H9 (cell line): ENCODE results near the gene MAL. TPM values are rescaled to one million over a fixed set of nuclear protein-coding genes. Genes with fewer than 3 reads are reported as not detected.

Experiments used
- DNase-seq: peaks from one replicate; pipeline ENCODE4 v3.0.0-alpha.2; 2017
- H2AFZ ChIP-seq: one replicate; pipeline ENCODE4 v1.6.1; 2013; ENCODE audit warnings: mild to moderate bottlenecking, low read length, control low read depth, moderate library complexity
- H2AK5ac ChIP-seq: 2 replicates; pipeline ENCODE4 v1.6.1; 2013; ENCODE audit warnings: low read length, control low read depth, mixed read lengths; ENCODE audit not compliant: insufficient read length
- H2BK120ac ChIP-seq: one replicate; pipeline ENCODE4 v1.6.1; 2013; ENCODE audit warnings: low read depth, mild to moderate bottlenecking, low read length, control low read depth, inconsistent platforms; ENCODE audit not compliant: poor library complexity, severe bottlenecking
- H2BK12ac ChIP-seq: 2 replicates; pipeline ENCODE4 v1.6.1; 2013; ENCODE audit warnings: low read length, control low read depth, mixed read lengths, low read depth; ENCODE audit not compliant: insufficient read length
- H2BK15ac ChIP-seq: 2 replicates; pipeline ENCODE4 v1.6.1; 2013; ENCODE audit warnings: low read depth, low read length, control low read depth
- H2BK20ac ChIP-seq: one replicate; pipeline ENCODE4 v1.6.1; 2013; ENCODE audit warnings: low read depth, mild to moderate bottlenecking, low read length, control low read depth, inconsistent platforms; ENCODE audit not compliant: poor library complexity, severe bottlenecking
- H2BK5ac ChIP-seq: 2 replicates; pipeline ENCODE4 v1.6.1; 2013; ENCODE audit warnings: low read length, control low read depth, mixed read lengths; ENCODE audit not compliant: insufficient read length
- H3K14ac ChIP-seq: 2 replicates; pipeline ENCODE4 v1.6.1; 2013; ENCODE audit warnings: low read length, control low read depth; ENCODE audit not compliant: insufficient read depth
- H3K18ac ChIP-seq: 2 replicates; pipeline ENCODE4 v1.6.1; 2013; ENCODE audit warnings: low read depth, mild to moderate bottlenecking, mixed read lengths, low read length, control low read depth; ENCODE audit not compliant: insufficient read length
- H3K23ac ChIP-seq: 2 replicates; pipeline ENCODE4 v1.6.1; 2013; ENCODE audit warnings: low read length, control low read depth, mixed read lengths, low read depth; ENCODE audit not compliant: insufficient read length
- H3K23me2 ChIP-seq: 2 replicates; pipeline ENCODE4 v1.6.1; 2013; ENCODE audit warnings: low read depth, mild to moderate bottlenecking, mixed read lengths, low read length, control low read depth; ENCODE audit not compliant: insufficient read length, poor library complexity, severe bottlenecking
- H3K27ac ChIP-seq: 2 replicates; pipeline ENCODE4 v1.5.1; 2013; ENCODE audit warnings: low read length, control low read depth, mixed read lengths, low read depth; ENCODE audit not compliant: insufficient read length
- H3K27me3 ChIP-seq: 2 replicates; pipeline ENCODE4 v1.6.1; 2013; ENCODE audit warnings: low read length, control low read depth, inconsistent platforms; ENCODE audit not compliant: insufficient read depth
- H3K4ac ChIP-seq: 2 replicates; pipeline ENCODE4 v1.6.1; 2013; ENCODE audit warnings: low read depth, mild to moderate bottlenecking, control low read depth, inconsistent platforms, low read length, moderate library complexity
- H3K4me1 ChIP-seq: 2 replicates; pipeline ENCODE4 v1.6.1; 2013; ENCODE audit warnings: low read length, control low read depth, inconsistent platforms; ENCODE audit not compliant: insufficient read depth
- H3K4me2 ChIP-seq: 2 replicates; pipeline ENCODE4 v1.6.1; 2013; ENCODE audit warnings: low read length, control low read depth, mixed read lengths; ENCODE audit not compliant: insufficient read length, insufficient read depth
- H3K56ac ChIP-seq: 2 replicates; pipeline ENCODE4 v1.6.1; 2013; ENCODE audit warnings: low read depth, mild to moderate bottlenecking, mixed read lengths, low read length, control low read depth; ENCODE audit not compliant: insufficient read length
- H3K79me1 ChIP-seq: 2 replicates; pipeline ENCODE4 v1.6.1; 2013; ENCODE audit warnings: low read depth, mild to moderate bottlenecking, moderate library complexity, low read length, control low read depth, inconsistent platforms; ENCODE audit not compliant: insufficient read depth, poor library complexity, severe bottlenecking
- H3K79me2 ChIP-seq: 2 replicates; pipeline ENCODE4 v1.6.1; 2013; ENCODE audit warnings: low read length, control low read depth, inconsistent platforms; ENCODE audit not compliant: insufficient read depth
- H3K9ac ChIP-seq: 2 replicates; pipeline ENCODE4 v1.6.1; 2013; ENCODE audit warnings: low read length, control low read depth, mixed read lengths; ENCODE audit not compliant: insufficient read length; ENCODE audit errors: extremely low read depth
- H3K9me3 ChIP-seq: one replicate; pipeline ENCODE4 v1.6.1; 2013; ENCODE audit warnings: low read depth, low read length, inconsistent platforms; ENCODE audit not compliant: control insufficient read depth
- H3T11ph ChIP-seq: one replicate; pipeline ENCODE4 v1.6.1; 2013; ENCODE audit warnings: mild to moderate bottlenecking, low read length, control low read depth, inconsistent platforms
- H4K20me1 ChIP-seq: one replicate; pipeline ENCODE4 v1.6.1; 2013; ENCODE audit not compliant: control insufficient read depth, insufficient read length, insufficient read depth
- H4K5ac ChIP-seq: 2 replicates; pipeline ENCODE4 v1.6.1; 2013; ENCODE audit warnings: low read depth, mild to moderate bottlenecking, mixed read lengths, low read length, control low read depth; ENCODE audit not compliant: insufficient read length
- H4K8ac ChIP-seq: replicated peaks from 2 replicates; pipeline ENCODE4 v1.6.1; 2013; ENCODE audit warnings: low read length, control low read depth, mixed read lengths, low read depth; ENCODE audit not compliant: insufficient read length
- H4K91ac ChIP-seq: 2 replicates; pipeline ENCODE4 v1.6.1; 2013; ENCODE audit warnings: low read depth, mild to moderate bottlenecking, moderate library complexity, mixed read lengths, low read length, control low read depth; ENCODE audit not compliant: insufficient read length
- H3K27ac Mint-ChIP-seq, 3 experiments: 2 replicates in 2 of 3; 3 replicates in 1 of 3; pipeline ENCODE4 v1.8.0; 2020 to 2021; ENCODE audit warnings: mixed read lengths in 3 of 3, mild to moderate bottlenecking in 1 of 3, moderate library complexity in 1 of 3
- H3K27me3 Mint-ChIP-seq: 2 replicates; pipeline ENCODE4 v1.8.0; 2021; ENCODE audit warnings: low read depth, mild to moderate bottlenecking, moderate library complexity, mixed read lengths
- H3K36me3 Mint-ChIP-seq, 3 experiments: 2 replicates in 2 of 3; 3 replicates in 1 of 3; pipeline ENCODE4 v1.8.0; 2020 to 2021; ENCODE audit warnings: low read depth in 3 of 3, mixed read lengths in 3 of 3; ENCODE audit not compliant: insufficient read depth in 1 of 3
- H3K4me1 Mint-ChIP-seq, 2 experiments: 2 replicates each; pipeline ENCODE4 v1.8.0; 2020; ENCODE audit warnings: mixed read lengths in 2 of 2
- H3K4me3 Mint-ChIP-seq, 2 experiments: 2 replicates in 1 of 2; 3 replicates in 1 of 2; pipeline ENCODE4 v1.8.0; 2020 to 2021; ENCODE audit warnings: mild to moderate bottlenecking in 2 of 2, mixed read lengths in 2 of 2, moderate library complexity in 1 of 2
- H3K9me3 Mint-ChIP-seq, 2 experiments: 2 replicates in 1 of 2; 3 replicates in 1 of 2; pipeline ENCODE4 v1.8.0; 2020; ENCODE audit warnings: mild to moderate bottlenecking in 2 of 2, mixed read lengths in 2 of 2, moderate library complexity in 1 of 2
- WGBS: extraction: QIAGEN DNeasy Blood & Tissue Kit; methylation state at CpG from one replicate; pipeline ENCODE4 v1.1.7; 2013; ENCODE audit warnings: missing lambda C conversion rate, low lambda C conversion rate, mixed read lengths; ENCODE audit not compliant: insufficient read length; ENCODE audit errors: extremely low coverage; 5-methylcytosine and 5-hydroxymethylcytosine counted together
- total RNA-seq: library from RNA; stranded (reverse); gene quantifications from 2 replicates; pipeline ENCODE4 v1.2.1, GENCODE V29; 2021
- TF ChIP-seq, protein P1 (sequence below): fragments of 200-600 bp; sonication (generic); conservative IDR thresholded peaks from 3 replicates; pipeline ENCODE4 v1.8.0; 2021; ENCODE audit warnings: antibody characterized with exemption, mild to moderate bottlenecking

The MAL gene
- total RNA-seq, 1 experiment from 2014 or later: not detected

DNA sequence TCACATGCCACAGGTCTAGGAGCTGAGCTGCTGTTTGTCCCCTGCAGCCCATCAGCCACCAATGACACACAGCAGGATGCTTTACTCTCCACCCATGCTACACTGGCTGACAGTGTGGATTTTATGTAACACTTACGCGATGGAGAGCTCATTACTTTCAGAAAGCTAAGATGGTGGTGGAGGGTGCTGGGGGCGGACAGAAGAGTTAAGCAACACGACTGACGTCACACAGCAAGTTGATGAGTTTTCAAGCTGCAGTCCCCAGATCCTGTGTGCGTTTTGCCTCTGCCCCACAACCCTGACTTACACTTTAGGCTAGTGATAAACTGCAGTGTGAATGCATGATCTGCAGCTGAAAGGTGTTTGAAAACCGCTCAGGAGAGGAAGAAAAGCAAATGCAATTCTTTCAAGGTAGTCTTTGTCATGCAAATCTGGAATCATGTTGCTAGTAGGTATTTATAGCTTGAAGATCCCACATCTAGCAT, 53.7 kb downstream of the MAL start:
- Histone ChIP-seq H3K4me1 (peaks cover 3% of the 10 kb centered on the region; the same call in 1 of the 2 replicates), H2AK5ac (no peak overlapping the region), H3K27me3 (no peaks in the 10 kb centered on the region), H3K79me1 (no peaks in the 10 kb centered on the region), H2BK5ac (no peak overlapping the region), H4K20me1 (no peaks in the 10 kb centered on the region), H3K9ac (no peak overlapping the region), H3K14ac (no peak overlapping the region), H2BK12ac (no peak overlapping the region), H4K5ac (no peak overlapping the region), H2BK15ac (no peak overlapping the region), H3K27ac (no peak overlapping the region), H2BK120ac (no peak overlapping the region), H4K8ac (no peak overlapping the region), H2AFZ (no peak overlapping the region), H3K4ac (no peak overlapping the region), H4K91ac (no peak overlapping the region), H3K23me2 (peaks cover 8% of the 10 kb centered on the region), H3K4me2 (peak overlapping the region; percentile 7), H3K23ac (no peak overlapping the region), H3K9me3 (no peaks in the 10 kb centered on the region), H3K18ac (no peak overlapping the region), H3T11ph (no peak overlapping the region), H3K56ac (no peak overlapping the region), H3K79me2 (no peaks in the 10 kb centered on the region), H2BK20ac (no peak overlapping the region)
- H3K4me3 Mint-ChIP-seq: peak overlapping the region in 1 of 2 experiments; percentile 2; a peak in 2 of 5 replicates
- TF ChIP-seq, protein P1, sequence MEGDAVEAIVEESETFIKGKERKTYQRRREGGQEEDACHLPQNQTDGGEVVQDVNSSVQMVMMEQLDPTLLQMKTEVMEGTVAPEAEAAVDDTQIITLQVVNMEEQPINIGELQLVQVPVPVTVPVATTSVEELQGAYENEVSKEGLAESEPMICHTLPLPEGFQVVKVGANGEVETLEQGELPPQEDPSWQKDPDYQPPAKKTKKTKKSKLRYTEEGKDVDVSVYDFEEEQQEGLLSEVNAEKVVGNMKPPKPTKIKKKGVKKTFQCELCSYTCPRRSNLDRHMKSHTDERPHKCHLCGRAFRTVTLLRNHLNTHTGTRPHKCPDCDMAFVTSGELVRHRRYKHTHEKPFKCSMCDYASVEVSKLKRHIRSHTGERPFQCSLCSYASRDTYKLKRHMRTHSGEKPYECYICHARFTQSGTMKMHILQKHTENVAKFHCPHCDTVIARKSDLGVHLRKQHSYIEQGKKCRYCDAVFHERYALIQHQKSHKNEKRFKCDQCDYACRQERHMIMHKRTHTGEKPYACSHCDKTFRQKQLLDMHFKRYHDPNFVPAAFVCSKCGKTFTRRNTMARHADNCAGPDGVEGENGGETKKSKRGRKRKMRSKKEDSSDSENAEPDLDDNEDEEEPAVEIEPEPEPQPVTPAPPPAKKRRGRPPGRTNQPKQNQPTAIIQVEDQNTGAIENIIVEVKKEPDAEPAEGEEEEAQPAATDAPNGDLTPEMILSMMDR: no peak
- H3K9me3 Mint-ChIP-seq: peaks cover 3 to 4% of the 10 kb centered on the region in 2 experiments
- peaks cover 0 to 4% (median 0%) of the 10 kb centered on the region in 3 experiments; a peak in 1 of 7 replicates for H3K36me3 Mint-ChIP-seq
- H3K27ac Mint-ChIP-seq: peak overlapping the region in 2 of 3 experiments; percentile 32 to 75; a peak in 2 of 7 replicates
- H3K27me3 Mint-ChIP-seq: peaks cover 31% of the 10 kb centered on the region
- no CpG with 5 or more reads among the region's 7 CpGs for WGBS
- DNase-seq: no peak
- peaks cover 20 to 28% of the 10 kb centered on the region in 2 experiments for H3K4me1 Mint-ChIP-seq
